ENCODE results near the gene BSG.

The BSG gene

GRCh38 chr19:541699-542098, 30.7 kb upstream of the BSG start:
- no peak overlapping the region for H3K4me3 ChIP-seq (ENCODE audit: low read length)
- TF ChIP-seq, protein P1, sequence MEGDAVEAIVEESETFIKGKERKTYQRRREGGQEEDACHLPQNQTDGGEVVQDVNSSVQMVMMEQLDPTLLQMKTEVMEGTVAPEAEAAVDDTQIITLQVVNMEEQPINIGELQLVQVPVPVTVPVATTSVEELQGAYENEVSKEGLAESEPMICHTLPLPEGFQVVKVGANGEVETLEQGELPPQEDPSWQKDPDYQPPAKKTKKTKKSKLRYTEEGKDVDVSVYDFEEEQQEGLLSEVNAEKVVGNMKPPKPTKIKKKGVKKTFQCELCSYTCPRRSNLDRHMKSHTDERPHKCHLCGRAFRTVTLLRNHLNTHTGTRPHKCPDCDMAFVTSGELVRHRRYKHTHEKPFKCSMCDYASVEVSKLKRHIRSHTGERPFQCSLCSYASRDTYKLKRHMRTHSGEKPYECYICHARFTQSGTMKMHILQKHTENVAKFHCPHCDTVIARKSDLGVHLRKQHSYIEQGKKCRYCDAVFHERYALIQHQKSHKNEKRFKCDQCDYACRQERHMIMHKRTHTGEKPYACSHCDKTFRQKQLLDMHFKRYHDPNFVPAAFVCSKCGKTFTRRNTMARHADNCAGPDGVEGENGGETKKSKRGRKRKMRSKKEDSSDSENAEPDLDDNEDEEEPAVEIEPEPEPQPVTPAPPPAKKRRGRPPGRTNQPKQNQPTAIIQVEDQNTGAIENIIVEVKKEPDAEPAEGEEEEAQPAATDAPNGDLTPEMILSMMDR (conservative IDR thresholded peaks at IDR 0.05; ENCODE audit: low read length): no peak
- no peak for DNase-seq (ENCODE audit: low read depth)

DNA sequence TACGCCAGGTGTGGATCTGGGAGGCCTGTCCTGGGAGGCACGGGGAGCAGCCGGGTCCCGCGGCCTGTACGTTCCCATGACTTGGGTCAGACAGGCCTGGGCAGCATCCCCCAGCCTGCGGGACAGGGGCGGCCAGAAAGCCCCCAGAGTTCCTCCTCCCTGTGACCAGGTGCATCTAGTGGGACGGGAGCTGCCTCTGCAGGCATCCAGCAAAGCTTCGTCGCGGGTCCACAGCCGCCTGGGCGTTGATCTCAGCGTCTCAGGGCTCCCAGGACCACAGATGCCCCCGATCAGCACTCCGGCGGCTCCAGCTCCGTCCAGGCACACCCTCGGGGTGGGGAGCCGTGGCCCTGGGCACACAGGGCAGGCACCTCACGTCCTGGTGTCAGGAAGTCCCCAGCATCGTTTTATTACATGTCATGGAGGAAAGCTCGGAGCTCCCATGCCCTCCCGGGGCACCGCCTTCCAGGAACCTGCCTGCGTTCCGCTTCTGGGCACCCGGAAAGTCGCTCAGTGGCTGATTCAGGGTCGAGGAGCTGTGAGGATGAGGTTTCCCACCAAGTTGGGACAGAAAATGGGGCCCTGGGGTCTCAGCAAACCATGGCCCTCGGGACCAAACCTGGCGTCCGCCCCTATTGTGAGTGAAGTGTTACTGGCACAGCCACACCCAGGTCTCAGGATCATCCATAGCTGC, 30.1 kb upstream of the BSG start:
- DNase-seq (ENCODE audit: low read depth): no peak
- no peak overlapping the region for H3K4me3 ChIP-seq (ENCODE audit: low read length)
- TF ChIP-seq, protein P1 (conservative IDR thresholded peaks at IDR 0.05; ENCODE audit: low read length): no peak

GRCh38 chr19:543910-544608, 28.3 kb upstream of the BSG start, which contains the start of gene GZMM:
TSS of gene GZMM (plus strand) at chr19:544053. CDS start at chr19:544072, 19 bp downstream.
- TF ChIP-seq, protein P1 (conservative IDR thresholded peaks at IDR 0.05; ENCODE audit: low read length): no peak
- H3K4me3 ChIP-seq (ENCODE audit: low read length): no peak within 1 kb of the TSS

GRCh38 chr19:547117-547516, 25.3 kb upstream of the BSG start:
- H3K4me3 ChIP-seq (ENCODE audit: low read length): no peak overlapping the region
- TF ChIP-seq, protein P1 (conservative IDR thresholded peaks at IDR 0.05; ENCODE audit: low read length): no peak
- no peak for DNase-seq (ENCODE audit: low read depth)

More at GRCh38 chr19:543910-544608, 28.3 kb upstream of the BSG start, which contains the start of gene GZMM:
- DNase-seq (ENCODE audit: low read depth): no peak

- H3K4me3 ChIP-seq (ENCODE audit: low read length): no peak overlapping the region
- TF ChIP-seq, protein P1 (conservative IDR thresholded peaks at IDR 0.05; ENCODE audit: low read length): no peak
- DNase-seq (ENCODE audit: low read depth): no peak
Observed at GRCh38 chr19:547836-548720, 24.3 kb upstream of the BSG start.

GRCh38 chr19:548886-549830, 23.2 kb upstream of the BSG start:
- TF ChIP-seq, protein P1 (conservative IDR thresholded peaks at IDR 0.05; ENCODE audit: low read length): no peak
- no peak for DNase-seq (ENCODE audit: low read depth)
- no peak overlapping the region for H3K4me3 ChIP-seq (ENCODE audit: low read length)

All from AG10803 (cell line).